Mesothelial cell of epicardium (in vitro differentiated cells): Measurements from ENCODE around the gene GABARAP. TPM values are rescaled to one million over a fixed set of nuclear protein-coding genes. Genes with fewer than 3 reads are reported as not detected.
A peak's percentile ranks its signal among the peaks of the same experiment; 100 is the strongest.

Experiments used
- DNase-seq, 2 experiments: peaks; one replicate each; pipeline ENCODE4 v3.0.0; 2021; ENCODE audit warnings: low spot score in 2 of 2; ENCODE audit not compliant: unreplicated experiment in 2 of 2
- H3K27ac Mint-ChIP-seq: 2 replicates; pipeline ENCODE4 v1.8.0; 2021; ENCODE audit warnings: mixed read lengths
- H3K27me3 Mint-ChIP-seq: 2 replicates; pipeline ENCODE4 v1.8.0; 2021; ENCODE audit warnings: low read depth, mixed read lengths
- H3K36me3 Mint-ChIP-seq: 2 replicates; pipeline ENCODE4 v1.8.0; 2021; ENCODE audit warnings: mixed read lengths
- H3K4me1 Mint-ChIP-seq: 2 replicates; pipeline ENCODE4 v1.8.0; 2021; ENCODE audit warnings: mixed read lengths
- H3K4me3 Mint-ChIP-seq: 2 replicates; pipeline ENCODE4 v1.8.0; 2021; ENCODE audit warnings: mild to moderate bottlenecking, moderate library complexity, mixed read lengths
- H3K9me3 Mint-ChIP-seq: 2 replicates; pipeline ENCODE4 v1.8.0; 2021; ENCODE audit warnings: mixed read lengths
- total RNA-seq: library from RNA; stranded (reverse); gene quantifications from 3 replicates; pipeline ENCODE4 v1.2.1, GENCODE V29; 2021
- TF ChIP-seq, protein P1 (sequence below): fragments of 200-600 bp; sonication (generic); IDR thresholded peaks from one replicate; pipeline ENCODE4 v1.5.0; 2021; ENCODE audit warnings: antibody characterized with exemption; ENCODE audit not compliant: unreplicated experiment

The GABARAP gene
- total RNA-seq, 1 donor from 2014 or later: 424 TPM

GRCh38 chr17:7213895-7214299 lies 28.4 kb downstream of the GABARAP start:
- Mint-ChIP-seq H3K36me3 (no peaks in the 10 kb centered on the region), H3K4me1 (peaks cover 71% of the 10 kb centered on the region), H3K27me3 (no peaks in the 10 kb centered on the region), H3K27ac (peak overlapping the region; percentile 98), H3K9me3 (no peaks in the 10 kb centered on the region), H3K4me3 (peak overlapping the region; percentile 92)
- DNase-seq: peak; percentile 75 to 84
- TF ChIP-seq, protein P1, sequence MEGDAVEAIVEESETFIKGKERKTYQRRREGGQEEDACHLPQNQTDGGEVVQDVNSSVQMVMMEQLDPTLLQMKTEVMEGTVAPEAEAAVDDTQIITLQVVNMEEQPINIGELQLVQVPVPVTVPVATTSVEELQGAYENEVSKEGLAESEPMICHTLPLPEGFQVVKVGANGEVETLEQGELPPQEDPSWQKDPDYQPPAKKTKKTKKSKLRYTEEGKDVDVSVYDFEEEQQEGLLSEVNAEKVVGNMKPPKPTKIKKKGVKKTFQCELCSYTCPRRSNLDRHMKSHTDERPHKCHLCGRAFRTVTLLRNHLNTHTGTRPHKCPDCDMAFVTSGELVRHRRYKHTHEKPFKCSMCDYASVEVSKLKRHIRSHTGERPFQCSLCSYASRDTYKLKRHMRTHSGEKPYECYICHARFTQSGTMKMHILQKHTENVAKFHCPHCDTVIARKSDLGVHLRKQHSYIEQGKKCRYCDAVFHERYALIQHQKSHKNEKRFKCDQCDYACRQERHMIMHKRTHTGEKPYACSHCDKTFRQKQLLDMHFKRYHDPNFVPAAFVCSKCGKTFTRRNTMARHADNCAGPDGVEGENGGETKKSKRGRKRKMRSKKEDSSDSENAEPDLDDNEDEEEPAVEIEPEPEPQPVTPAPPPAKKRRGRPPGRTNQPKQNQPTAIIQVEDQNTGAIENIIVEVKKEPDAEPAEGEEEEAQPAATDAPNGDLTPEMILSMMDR: peak; percentile 51

DNA sequence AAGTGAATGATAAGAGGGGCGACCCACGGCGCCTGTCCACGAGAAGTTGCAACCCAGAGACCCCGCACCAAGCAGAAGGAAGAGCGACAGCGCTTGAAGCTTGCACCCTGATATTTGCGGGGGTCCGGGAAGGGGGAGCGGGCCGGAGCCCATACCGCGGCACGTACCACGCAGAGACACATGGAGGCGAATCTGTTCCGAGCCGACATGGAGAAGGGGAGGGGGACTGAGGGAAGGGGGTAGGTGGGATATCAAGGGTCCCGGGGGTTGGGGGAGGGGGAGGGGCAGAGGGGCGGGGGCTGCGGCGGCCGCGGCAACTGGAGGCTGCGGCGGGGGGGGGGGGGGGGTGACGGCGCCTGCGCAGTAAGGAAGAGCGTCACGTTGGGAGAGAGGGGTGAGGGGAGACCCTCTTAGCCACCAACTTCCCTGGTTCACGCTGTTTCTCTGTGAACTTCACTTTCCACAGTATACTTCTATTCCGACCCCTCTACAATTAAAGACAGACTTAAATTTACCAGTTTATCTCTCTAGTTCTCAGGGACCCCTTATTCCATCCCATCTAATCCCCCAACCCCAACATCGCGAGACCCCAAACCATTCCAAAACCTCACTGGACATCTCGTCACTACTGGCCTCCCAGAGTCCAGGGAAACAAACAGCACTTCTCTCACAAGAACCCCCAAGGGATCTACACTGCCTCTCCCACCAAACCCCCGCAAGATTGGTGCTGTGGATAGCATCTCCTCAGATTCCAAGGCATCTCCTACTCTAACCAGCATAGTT lies 30.6 kb downstream of the GABARAP start:
- TF ChIP-seq, protein P1: no peak
- Mint-ChIP-seq H3K4me3 (peak overlapping the region; percentile 59), H3K27me3 (no peaks in the 10 kb centered on the region), H3K27ac (peak overlapping the region; percentile 74), H3K9me3 (no peaks in the 10 kb centered on the region), H3K36me3 (no peaks in the 10 kb centered on the region), H3K4me1 (peaks cover 71% of the 10 kb centered on the region)
- DNase-seq: peak in 1 of 2 experiments; percentile 17

- no peaks in the 10 kb centered on the region for H3K27me3 Mint-ChIP-seq
- H3K4me3 Mint-ChIP-seq: no peak overlapping the region
- no peak for DNase-seq
- TF ChIP-seq, protein P1: no peak
- no peaks in the 10 kb centered on the region for H3K9me3 Mint-ChIP-seq
- peak overlapping the region; percentile 9 for H3K27ac Mint-ChIP-seq
- H3K36me3 Mint-ChIP-seq: no peaks in the 10 kb centered on the region
- H3K4me1 Mint-ChIP-seq: peaks cover 72% of the 10 kb centered on the region
These were observed 33.3 kb downstream of the GABARAP start for GRCh38 chr17:7208754-7209460.

DNA sequence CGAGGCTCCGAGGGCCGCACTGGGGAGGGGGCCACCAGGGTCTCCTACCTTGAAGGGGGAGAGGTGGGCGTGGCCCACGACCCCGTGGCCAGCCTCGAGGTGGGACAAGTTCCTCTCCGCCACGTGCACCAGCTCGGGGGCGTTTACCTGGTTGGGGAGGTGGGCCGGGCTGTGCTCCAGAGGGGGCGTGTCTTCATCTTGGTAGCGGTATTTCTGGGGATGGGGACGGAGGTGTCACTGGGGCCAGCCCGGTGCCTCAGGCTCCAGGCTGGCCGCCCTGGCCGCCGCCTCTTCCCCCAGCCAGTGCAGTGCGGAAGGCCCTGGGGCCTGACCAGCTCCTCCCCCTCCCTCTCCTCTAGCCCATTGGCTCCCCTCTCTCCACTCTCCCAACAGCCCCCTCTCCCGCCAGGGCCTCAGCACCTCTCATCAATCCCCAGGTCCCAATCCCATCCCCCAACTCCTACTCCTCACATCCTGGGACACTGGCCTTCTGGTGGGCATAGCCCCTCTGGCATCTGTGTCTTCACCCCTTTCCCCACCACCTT lies 34.1 kb downstream of the GABARAP start:
- Mint-ChIP-seq H3K36me3 (no peaks in the 10 kb centered on the region), H3K27ac (peak overlapping the region; percentile 9), H3K9me3 (no peaks in the 10 kb centered on the region), H3K4me1 (peaks cover 67% of the 10 kb centered on the region), H3K27me3 (no peaks in the 10 kb centered on the region), H3K4me3 (peak overlapping the region; percentile 10)
- TF ChIP-seq, protein P1: no peak
- DNase-seq: no peak

DNA sequence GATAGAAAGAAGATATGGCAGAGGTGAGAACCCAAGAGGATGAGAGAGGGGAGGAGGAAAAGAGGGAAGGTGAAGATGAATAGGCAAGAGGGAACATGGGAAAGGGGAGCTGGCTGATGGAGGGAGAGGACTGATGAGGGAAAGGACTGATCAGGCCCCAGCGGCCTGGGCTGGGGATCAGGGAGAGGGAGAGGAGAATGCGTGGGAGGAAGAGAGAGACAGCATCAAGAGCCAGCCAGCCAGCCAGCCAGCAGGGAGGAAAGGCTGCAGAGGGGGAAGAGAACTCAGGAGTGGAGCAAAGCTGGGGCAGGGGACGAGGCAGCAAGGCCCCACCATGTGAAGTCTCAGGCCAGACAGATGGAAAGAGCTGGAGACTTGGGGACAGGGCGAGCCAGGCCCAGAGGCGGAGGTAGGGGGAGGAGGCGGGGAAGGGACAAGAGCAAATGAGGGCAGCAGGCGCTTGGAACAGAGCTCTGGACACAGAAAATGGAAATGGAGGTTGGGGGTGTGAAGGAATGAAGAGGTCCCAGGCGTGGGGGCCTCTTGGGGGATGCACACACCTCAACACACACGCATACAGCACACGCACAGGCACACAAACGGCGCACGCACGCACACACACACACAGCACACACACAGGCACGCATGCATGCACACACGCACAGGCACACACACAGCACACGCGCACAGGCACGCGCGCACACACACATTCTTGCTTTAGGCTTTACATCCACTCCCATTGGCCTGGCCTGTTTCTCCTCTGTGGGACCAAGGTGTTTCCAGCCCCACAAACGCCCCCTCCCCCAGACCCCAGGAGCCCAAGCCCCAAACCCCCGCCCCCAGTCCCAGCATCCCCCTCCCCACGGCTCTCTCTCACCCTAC lies 34.9 kb downstream of the GABARAP start:
- peaks cover 65% of the 10 kb centered on the region for H3K4me1 Mint-ChIP-seq
- H3K27ac Mint-ChIP-seq: peak overlapping the region; percentile 81
- peak overlapping the region; percentile 27 for H3K4me3 Mint-ChIP-seq

More for the DNA sequence above, 34.9 kb downstream of the GABARAP start:
- Mint-ChIP-seq H3K27me3 (no peaks in the 10 kb centered on the region), H3K36me3 (peaks cover 5% of the 10 kb centered on the region), H3K9me3 (no peaks in the 10 kb centered on the region)
- DNase-seq: no peak
- TF ChIP-seq, protein P1: no peak
